ENCODE data around the gene MYO18B.

MYO18B gene

GRCh38 chr22:25953919-25954318, 211.9 kb downstream of the MYO18B start:
- Histone ChIP-seq H3K27me3 (ENCODE audit: low read length) (no peaks in the 10 kb centered on the region), H3K27ac (ENCODE audit: low read depth, low read length) (no peak overlapping the region), H3K36me3 (ENCODE audit: low read length) (no peaks in the 10 kb centered on the region), H3K9ac (ENCODE audit: low read length) (no peak overlapping the region), H3K4me3 (ENCODE audit: insufficient read depth, low read length, poor library complexity, severe bottlenecking) (no peak overlapping the region), H3F3A (ENCODE audit: insufficient read depth) (no peaks in the 10 kb centered on the region), H3K9me3 (ENCODE audit: insufficient read depth, low read length) (no peaks in the 10 kb centered on the region), H3K4me2 (ENCODE audit: low read depth, low read length, poor library complexity, severe bottlenecking) (no peak overlapping the region), H3K9me2 (replicated peaks; ENCODE audit: insufficient read depth, low read length) (no peaks in the 10 kb centered on the region), H2AFZ (ENCODE audit: low read depth, low read length, severe bottlenecking) (no peak overlapping the region), H4K20me1 (ENCODE audit: low read depth, low read length) (no peaks in the 10 kb centered on the region), H3K79me2 (ENCODE audit: insufficient read depth, low read length) (no peaks in the 10 kb centered on the region)
- TF ChIP-seq, protein P1, sequence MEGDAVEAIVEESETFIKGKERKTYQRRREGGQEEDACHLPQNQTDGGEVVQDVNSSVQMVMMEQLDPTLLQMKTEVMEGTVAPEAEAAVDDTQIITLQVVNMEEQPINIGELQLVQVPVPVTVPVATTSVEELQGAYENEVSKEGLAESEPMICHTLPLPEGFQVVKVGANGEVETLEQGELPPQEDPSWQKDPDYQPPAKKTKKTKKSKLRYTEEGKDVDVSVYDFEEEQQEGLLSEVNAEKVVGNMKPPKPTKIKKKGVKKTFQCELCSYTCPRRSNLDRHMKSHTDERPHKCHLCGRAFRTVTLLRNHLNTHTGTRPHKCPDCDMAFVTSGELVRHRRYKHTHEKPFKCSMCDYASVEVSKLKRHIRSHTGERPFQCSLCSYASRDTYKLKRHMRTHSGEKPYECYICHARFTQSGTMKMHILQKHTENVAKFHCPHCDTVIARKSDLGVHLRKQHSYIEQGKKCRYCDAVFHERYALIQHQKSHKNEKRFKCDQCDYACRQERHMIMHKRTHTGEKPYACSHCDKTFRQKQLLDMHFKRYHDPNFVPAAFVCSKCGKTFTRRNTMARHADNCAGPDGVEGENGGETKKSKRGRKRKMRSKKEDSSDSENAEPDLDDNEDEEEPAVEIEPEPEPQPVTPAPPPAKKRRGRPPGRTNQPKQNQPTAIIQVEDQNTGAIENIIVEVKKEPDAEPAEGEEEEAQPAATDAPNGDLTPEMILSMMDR (IDR thresholded peaks at IDR 0.05; ENCODE audit: insufficient read depth, low read length, poor library complexity, severe bottlenecking) = no peak
- TF ChIP-seq EZH2phosphoT487 (conservative IDR thresholded peaks at IDR 0.05; ENCODE audit: low read length) = no peak

DNA sequence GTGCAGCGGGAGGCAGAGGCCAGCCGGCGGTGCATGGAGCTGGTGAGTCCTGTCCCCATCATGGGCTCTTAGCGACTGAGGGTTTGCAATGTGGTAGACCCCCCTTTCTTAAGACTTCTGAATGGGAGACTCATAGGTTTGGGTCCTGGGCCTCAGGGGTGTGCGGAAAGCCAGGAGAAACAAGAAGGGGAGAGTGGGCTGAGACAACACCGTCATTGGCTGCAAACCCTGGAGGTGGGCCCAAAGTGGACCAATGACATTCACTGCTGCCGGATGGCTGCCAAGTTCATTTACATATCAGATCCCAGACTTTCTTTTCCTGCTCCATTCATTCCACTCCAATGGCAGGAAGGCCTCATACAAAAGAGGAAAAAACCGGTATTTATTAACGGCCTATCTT, 213.3 kb downstream of the MYO18B start:
- Histone ChIP-seq H3K27me3 (ENCODE audit: low read length) (no peaks in the 10 kb centered on the region), H3F3A (ENCODE audit: insufficient read depth) (no peaks in the 10 kb centered on the region), H4K20me1 (ENCODE audit: low read depth, low read length) (no peaks in the 10 kb centered on the region), H3K9ac (ENCODE audit: low read length) (no peak overlapping the region), H3K9me2 (replicated peaks; ENCODE audit: insufficient read depth, low read length) (no peaks in the 10 kb centered on the region), H3K4me3 (ENCODE audit: insufficient read depth, low read length, poor library complexity, severe bottlenecking) (no peak overlapping the region), H3K27ac (ENCODE audit: low read depth, low read length) (no peak overlapping the region), H3K4me2 (ENCODE audit: low read depth, low read length, poor library complexity, severe bottlenecking) (no peak overlapping the region), H3K36me3 (ENCODE audit: low read length) (no peaks in the 10 kb centered on the region), H2AFZ (ENCODE audit: low read depth, low read length, severe bottlenecking) (no peak overlapping the region), H3K9me3 (ENCODE audit: insufficient read depth, low read length) (no peaks in the 10 kb centered on the region), H3K79me2 (ENCODE audit: insufficient read depth, low read length) (no peaks in the 10 kb centered on the region)
- TF ChIP-seq, protein P1 (IDR thresholded peaks at IDR 0.05; ENCODE audit: insufficient read depth, low read length, poor library complexity, severe bottlenecking) = no peak
- no peak for TF ChIP-seq EZH2phosphoT487 (conservative IDR thresholded peaks at IDR 0.05; ENCODE audit: low read length)

GRCh38 chr22:25956801-25957200, 214.8 kb downstream of the MYO18B start:
- Histone ChIP-seq H3K27ac (ENCODE audit: low read depth, low read length) (no peak overlapping the region), H3K4me2 (ENCODE audit: low read depth, low read length, poor library complexity, severe bottlenecking) (no peak overlapping the region), H4K20me1 (ENCODE audit: low read depth, low read length) (no peaks in the 10 kb centered on the region)

More at GRCh38 chr22:25956801-25957200, 214.8 kb downstream of the MYO18B start:
- H2AFZ ChIP-seq (ENCODE audit: low read depth, low read length, severe bottlenecking) = no peak overlapping the region
- no peaks in the 10 kb centered on the region for H3K79me2 ChIP-seq (ENCODE audit: insufficient read depth, low read length)
- no peak overlapping the region for H3K4me3 ChIP-seq (ENCODE audit: insufficient read depth, low read length, poor library complexity, severe bottlenecking)
- H3K9me2 ChIP-seq (replicated peaks; ENCODE audit: insufficient read depth, low read length) = no peaks in the 10 kb centered on the region
- no peak overlapping the region for H3K9ac ChIP-seq (ENCODE audit: low read length)
- H3K27me3 ChIP-seq (ENCODE audit: low read length) = no peaks in the 10 kb centered on the region
- no peak for TF ChIP-seq EZH2phosphoT487 (conservative IDR thresholded peaks at IDR 0.05; ENCODE audit: low read length)
- TF ChIP-seq, protein P1 (IDR thresholded peaks at IDR 0.05; ENCODE audit: insufficient read depth, low read length, poor library complexity, severe bottlenecking) = no peak
- H3F3A ChIP-seq (ENCODE audit: insufficient read depth) = no peaks in the 10 kb centered on the region
- no peaks in the 10 kb centered on the region for H3K36me3 ChIP-seq (ENCODE audit: low read length)
- no peaks in the 10 kb centered on the region for H3K9me3 ChIP-seq (ENCODE audit: insufficient read depth, low read length)

Data from SU-DHL-6 (cell line).